Brain microvascular endothelial cell (primary cell): ENCODE results near the gene BEST4.
"Not testable (repeated sequence)": the region's sequence is repeated elsewhere in the genome, so short reads cannot be mapped to it uniquely, and the experiment has no call there.

Experiments used
- DNase-seq: peaks from one replicate; pipeline ENCODE4 v3.0.0-alpha.2; 2020
- H3K27ac ChIP-seq: fragments of 250-450 bp; sonication (Bioruptor Pico); 2 replicates; pipeline ENCODE4 v1.5.1; 2020; ENCODE audit warnings: mild to moderate bottlenecking, moderate library complexity
- H3K27me3 ChIP-seq: fragments of 250-450 bp; sonication (Bioruptor Pico); replicated peaks from 2 replicates; pipeline ENCODE4 v1.5.1; 2020; ENCODE audit warnings: mild to moderate bottlenecking
- H3K36me3 ChIP-seq: fragments of 250-450 bp; sonication (Bioruptor Pico); replicated peaks from 2 replicates; pipeline ENCODE4 v1.5.1; 2020; ENCODE audit warnings: mild to moderate bottlenecking
- H3K4me3 ChIP-seq: 2 replicates; pipeline ENCODE4 v1.5.1; 2011; ENCODE audit warnings: low read depth, mild to moderate bottlenecking, control low read depth, low read length, moderate library complexity
- in situ Hi-C: cut with HindIII; loops from 2 replicates; pipeline ENCODE4 v1.10.0; 2017; ENCODE audit warnings: low sequenced_read_pairs, low pct_ligation_motif_present
- TF ChIP-seq, protein P1 (sequence below): IDR thresholded peaks from 2 replicates; pipeline ENCODE4 v1.5.1; 2011; ENCODE audit warnings: low read depth, mild to moderate bottlenecking, moderate library complexity, low read length, control low read depth, inconsistent platforms; ENCODE audit errors: missing control alignments

The BEST4 gene

DNA sequence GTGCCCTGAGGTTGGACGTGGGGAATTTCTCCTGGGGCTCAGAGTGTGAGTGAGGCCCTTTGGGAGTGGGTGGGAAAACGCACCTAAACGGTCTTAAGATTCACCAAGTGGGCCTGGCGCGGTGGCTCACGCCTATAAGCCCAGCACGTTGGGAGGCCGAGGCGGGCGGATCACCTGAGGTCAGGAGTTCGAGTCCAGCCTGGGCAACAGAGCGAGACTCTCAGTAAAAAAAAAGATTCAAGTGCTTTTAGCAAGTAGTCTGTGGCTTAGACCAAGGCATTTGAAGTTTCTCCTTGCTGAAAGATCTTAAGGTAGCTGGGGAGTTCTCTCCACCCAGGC, 11.3 kb downstream of the BEST4 start:
- peak overlapping the region; percentile 95 for H3K27ac ChIP-seq

DNA sequence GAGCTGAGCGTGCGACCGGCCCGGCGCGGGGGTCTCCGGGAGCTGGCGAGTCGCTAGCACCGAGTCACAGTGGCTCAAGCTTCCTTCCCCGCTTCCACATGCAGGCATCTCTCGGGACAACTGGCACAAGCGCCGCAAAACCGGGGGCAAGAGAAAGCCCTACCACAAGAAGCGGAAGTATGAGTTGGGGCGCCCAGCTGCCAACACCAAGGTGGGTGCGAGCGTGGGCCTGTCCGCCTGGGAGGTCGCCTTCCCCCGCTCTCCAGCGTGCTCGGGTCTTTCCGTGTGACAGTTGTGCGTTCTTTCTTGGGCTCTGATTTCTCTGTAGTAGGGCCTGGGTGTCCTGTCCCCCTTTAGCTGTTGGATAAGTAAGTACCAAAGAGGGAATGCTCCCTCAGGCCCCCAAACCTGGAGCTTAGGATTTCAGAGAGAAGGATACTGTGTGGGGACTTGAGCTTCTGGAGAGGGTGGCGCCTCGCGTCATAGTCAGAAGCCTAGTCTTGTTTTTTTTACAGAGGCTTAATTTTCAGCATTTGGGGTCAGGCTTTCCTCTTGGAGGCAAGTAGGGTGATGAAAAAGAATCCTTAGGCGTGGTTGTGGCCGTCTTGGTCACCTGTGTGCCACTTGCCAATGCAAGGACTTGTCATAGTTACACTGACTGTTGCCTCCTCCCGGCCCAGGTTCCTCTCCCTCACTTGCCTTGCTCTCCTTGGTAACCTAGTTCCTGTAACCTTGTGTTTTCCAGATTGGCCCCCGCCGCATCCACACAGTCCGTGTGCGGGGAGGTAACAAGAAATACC, 11.8 kb downstream of the BEST4 start:
- peak overlapping the region; percentile 95 for H3K4me3 ChIP-seq
- TF ChIP-seq, protein P1, sequence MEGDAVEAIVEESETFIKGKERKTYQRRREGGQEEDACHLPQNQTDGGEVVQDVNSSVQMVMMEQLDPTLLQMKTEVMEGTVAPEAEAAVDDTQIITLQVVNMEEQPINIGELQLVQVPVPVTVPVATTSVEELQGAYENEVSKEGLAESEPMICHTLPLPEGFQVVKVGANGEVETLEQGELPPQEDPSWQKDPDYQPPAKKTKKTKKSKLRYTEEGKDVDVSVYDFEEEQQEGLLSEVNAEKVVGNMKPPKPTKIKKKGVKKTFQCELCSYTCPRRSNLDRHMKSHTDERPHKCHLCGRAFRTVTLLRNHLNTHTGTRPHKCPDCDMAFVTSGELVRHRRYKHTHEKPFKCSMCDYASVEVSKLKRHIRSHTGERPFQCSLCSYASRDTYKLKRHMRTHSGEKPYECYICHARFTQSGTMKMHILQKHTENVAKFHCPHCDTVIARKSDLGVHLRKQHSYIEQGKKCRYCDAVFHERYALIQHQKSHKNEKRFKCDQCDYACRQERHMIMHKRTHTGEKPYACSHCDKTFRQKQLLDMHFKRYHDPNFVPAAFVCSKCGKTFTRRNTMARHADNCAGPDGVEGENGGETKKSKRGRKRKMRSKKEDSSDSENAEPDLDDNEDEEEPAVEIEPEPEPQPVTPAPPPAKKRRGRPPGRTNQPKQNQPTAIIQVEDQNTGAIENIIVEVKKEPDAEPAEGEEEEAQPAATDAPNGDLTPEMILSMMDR = no peak
- H3K27me3 ChIP-seq = no peaks in the 10 kb centered on the region
- no peak for DNase-seq
- in situ Hi-C loops = no loop called here
- peaks cover 48% of the 10 kb centered on the region for H3K36me3 ChIP-seq
- peak overlapping the region; percentile 95 for H3K27ac ChIP-seq

More for the DNA sequence above, 11.3 kb downstream of the BEST4 start:
- peak overlapping the region; percentile 95 for H3K4me3 ChIP-seq
- no peak for DNase-seq
- H3K27me3 ChIP-seq = no peaks in the 10 kb centered on the region
- TF ChIP-seq, protein P1 = no peak
- H3K36me3 ChIP-seq = peaks cover 49% of the 10 kb centered on the region
- in situ Hi-C loops = no loop called here

DNA sequence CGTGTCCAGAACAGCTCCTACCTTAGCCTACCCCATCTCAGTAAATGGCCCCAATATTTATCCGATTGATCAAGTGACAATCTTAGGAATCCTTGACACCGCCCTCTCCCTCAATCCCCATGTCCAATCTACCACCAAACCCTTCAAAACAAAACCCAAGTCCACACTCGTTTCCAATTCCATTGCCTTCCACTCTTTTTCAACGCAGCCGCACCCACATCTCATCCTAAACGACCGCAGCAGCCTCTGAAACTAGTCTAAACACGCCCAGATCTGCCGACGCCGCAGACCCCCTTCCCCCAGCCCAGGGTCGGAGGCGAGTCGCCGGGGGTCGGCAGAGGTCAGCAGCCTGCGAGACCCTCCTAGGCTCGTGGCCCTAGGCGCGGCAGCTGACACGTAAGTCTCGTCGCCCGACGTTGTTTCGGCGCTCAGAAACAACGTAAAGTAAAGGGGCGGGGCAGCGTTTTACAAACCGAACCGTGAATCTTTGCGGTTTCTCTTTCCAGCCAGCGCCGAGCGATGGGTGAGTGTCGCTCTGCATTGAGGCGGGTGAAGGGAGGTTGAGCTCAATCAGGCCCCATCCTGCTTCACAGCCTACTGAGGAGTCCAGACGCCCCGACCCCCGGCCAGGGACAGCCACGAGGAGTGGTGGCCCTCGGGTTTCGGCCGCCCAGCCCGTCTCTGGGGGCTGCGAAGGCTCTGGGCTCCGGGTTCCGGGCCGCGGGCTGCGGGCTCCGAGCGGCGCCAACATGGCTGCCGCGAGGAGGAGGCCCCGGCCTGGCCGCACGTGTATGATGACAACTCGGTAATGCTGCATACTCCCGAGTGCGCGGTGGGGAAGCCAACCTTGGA, 12.7 kb downstream of the BEST4 start, which contains the start of gene RPS8:
Gene RPS8 (plus strand): TSS at position 463 of the 852 bp plus-strand sequence. CDS start 57 bp downstream, at position 520.
- in situ Hi-C loops = no loop called here
- peaks cover 41% of the 10 kb centered on the region for H3K36me3 ChIP-seq
- H3K27me3 ChIP-seq = no peaks in the 10 kb centered on the region
- peak; percentile 93 for DNase-seq
- TF ChIP-seq, protein P1 = no peak
- H3K4me3 ChIP-seq = peak within 1 kb of the TSS; percentile 95
- H3K27ac ChIP-seq = peak within 1 kb of the TSS; percentile 95

DNA sequence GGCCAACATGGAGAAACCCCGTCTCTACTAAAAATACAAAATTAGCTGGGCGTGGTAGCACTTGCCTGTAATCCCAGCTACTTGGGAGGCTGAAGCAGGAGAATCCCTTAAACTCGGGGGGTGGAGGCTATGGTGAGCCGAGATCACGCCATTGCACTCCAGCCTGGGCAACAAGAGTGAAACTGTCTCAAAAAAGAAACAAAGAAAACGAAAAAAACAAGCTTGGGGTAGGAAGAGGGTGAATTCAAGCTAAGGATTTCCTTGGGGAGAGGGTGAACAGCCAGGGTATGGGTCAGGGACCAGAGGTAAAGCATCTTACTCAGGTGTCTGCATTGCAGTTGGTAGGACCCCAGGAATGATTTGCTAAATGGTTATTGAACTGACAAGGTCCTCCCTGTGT, 21.5 kb downstream of the BEST4 start:
- not testable (repeated sequence) for H3K36me3 ChIP-seq

DNA sequence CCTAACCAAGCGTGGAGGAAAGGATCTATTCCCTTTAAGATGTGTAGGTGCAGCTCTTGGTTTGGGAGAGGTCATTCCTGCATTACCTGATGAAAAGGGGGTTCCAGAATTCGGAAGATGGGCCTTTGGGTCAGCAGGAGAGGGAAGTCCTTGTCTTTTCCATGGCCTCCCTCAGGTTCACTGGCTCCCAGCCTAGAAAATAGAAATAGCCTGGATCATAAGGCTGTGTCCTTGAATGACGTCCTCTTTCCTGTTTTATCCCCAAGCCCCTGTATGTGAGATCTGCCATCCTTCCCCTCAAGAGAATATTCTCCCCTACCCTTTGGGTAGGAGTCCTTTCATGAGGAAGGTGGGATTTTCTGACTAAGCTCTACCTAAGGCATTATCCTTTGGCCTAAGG, 27.1 kb downstream of the BEST4 start:
- DNase-seq = no peak
- in situ Hi-C loops = no loop called here
- Histone ChIP-seq H3K36me3 (peaks cover 3% of the 10 kb centered on the region), H3K27me3 (no peaks in the 10 kb centered on the region), H3K27ac (no peak overlapping the region), H3K4me3 (no peak overlapping the region)
- TF ChIP-seq, protein P1 = no peak

More for the DNA sequence above, 21.5 kb downstream of the BEST4 start:
- H3K4me3 ChIP-seq, H3K27ac ChIP-seq, H3K27me3 ChIP-seq, in situ Hi-C loops, DNase-seq: not testable (repeated sequence)

DNA sequence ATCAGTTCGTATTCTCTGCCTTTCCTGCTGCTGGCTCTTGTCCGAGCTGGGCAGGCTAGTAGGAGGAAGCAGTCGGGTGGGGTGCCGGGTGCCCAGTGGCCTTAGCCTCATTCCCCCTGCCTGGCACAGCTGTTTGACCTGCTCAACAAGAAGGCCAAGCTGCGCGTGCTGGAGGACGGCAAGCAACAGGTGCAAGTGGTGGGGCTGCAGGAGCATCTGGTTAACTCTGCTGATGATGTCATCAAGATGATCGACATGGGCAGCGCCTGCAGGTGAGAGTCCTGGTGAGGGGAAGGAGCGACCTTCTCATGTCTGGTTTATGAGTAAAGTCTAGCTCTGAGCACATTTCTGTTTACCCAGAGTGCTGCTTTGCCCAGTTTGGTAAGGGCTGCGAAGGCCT, 28.9 kb downstream of the BEST4 start:
- TF ChIP-seq, protein P1 = no peak

More for the DNA sequence above, 28.9 kb downstream of the BEST4 start:
- peaks cover 9% of the 10 kb centered on the region for H3K36me3 ChIP-seq
- no peaks in the 10 kb centered on the region for H3K27me3 ChIP-seq
- no peak for DNase-seq
- no peak overlapping the region for H3K27ac ChIP-seq
- in situ Hi-C loops = no loop called here
- H3K4me3 ChIP-seq = no peak overlapping the region
